Neutrophil (primary cell): ENCODE measurements around the gene RALGDS.

Experiments used
- H3K27ac ChIP-seq: fragments of 200-600 bp; sonication (generic); 2 replicates; pipeline ENCODE4 v1.5.1; 2016; ENCODE audit warnings: mild to moderate bottlenecking, moderate library complexity
- H3K27me3 ChIP-seq: fragments of 200-600 bp; sonication (generic); 2 replicates; pipeline ENCODE4 v1.6.0; 2016; ENCODE audit warnings: mild to moderate bottlenecking
- H3K36me3 ChIP-seq: fragments of 200-600 bp; sonication (generic); 2 replicates; pipeline ENCODE4 v1.5.1; 2017
- H3K4me1 ChIP-seq, 2 experiments: fragments of 200-600 bp in 1 of 2; sonication (generic) in 1 of 2; 1 replicate in 1 of 2; 2 replicates in 1 of 2; pipeline versions ENCODE4 v1.5.1 to v1.6.1; 2013 to 2016; ENCODE audit warnings: low read depth in 1 of 2, low read length in 1 of 2, mild to moderate bottlenecking in 1 of 2, moderate library complexity in 1 of 2; ENCODE audit not compliant: control insufficient read depth in 1 of 2, insufficient read depth in 1 of 2
- H3K4me3 ChIP-seq, 2 experiments: fragments of 200-600 bp in 1 of 2; sonication (generic) in 1 of 2; 1 replicate in 1 of 2; 2 replicates in 1 of 2; pipeline ENCODE4 v1.5.1; 2013 to 2016; ENCODE audit warnings: low read depth in 1 of 2, low read length in 1 of 2, mild to moderate bottlenecking in 1 of 2, moderate library complexity in 1 of 2
- H3K9me3 ChIP-seq: fragments of 200-600 bp; sonication (generic); 2 replicates; pipeline ENCODE4 v1.5.1; 2016
- TF ChIP-seq, protein P1 (sequence below): fragments of 200-600 bp; sonication (generic); IDR thresholded peaks from 2 replicates; pipeline ENCODE4 v1.5.1; 2016; ENCODE audit warnings: antibody characterized with exemption

The RALGDS gene

DNA sequence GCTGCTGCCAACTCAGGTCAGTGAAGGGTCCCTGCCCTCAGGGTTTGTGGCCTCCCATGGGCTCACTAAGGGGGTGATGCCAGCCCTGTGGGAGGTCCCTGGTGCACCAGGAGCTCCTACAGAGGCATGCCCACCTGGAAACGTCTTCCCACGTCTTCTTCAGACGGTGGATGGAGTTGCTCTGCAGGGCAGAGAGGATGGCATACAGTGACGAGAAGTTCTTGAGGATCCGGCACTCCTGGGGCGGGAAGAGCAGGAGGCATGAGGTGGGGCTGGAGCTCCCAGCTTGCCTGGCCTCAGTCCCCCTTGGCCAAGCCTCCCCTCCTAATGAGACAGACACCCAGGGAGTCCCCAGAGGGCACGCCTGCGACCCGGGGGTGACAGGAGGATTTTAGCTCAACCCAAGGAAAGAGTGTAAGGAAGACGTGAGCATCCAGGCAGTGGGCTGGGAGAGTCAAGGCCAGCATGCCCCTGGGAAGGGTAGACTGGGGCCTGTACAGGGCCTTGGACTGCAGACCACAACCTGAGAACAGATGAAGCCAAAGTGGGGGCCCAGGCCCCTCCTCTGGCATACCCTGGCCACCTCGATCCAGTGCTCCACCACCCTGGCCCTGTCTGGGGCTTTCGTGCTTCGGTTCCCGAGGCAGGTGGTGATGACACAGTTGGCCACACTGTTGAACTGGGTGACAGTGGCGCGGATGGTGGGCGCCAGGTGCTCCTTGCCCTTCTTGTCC lies 14.4 kb downstream of the RALGDS start:
- TF ChIP-seq, protein P1, sequence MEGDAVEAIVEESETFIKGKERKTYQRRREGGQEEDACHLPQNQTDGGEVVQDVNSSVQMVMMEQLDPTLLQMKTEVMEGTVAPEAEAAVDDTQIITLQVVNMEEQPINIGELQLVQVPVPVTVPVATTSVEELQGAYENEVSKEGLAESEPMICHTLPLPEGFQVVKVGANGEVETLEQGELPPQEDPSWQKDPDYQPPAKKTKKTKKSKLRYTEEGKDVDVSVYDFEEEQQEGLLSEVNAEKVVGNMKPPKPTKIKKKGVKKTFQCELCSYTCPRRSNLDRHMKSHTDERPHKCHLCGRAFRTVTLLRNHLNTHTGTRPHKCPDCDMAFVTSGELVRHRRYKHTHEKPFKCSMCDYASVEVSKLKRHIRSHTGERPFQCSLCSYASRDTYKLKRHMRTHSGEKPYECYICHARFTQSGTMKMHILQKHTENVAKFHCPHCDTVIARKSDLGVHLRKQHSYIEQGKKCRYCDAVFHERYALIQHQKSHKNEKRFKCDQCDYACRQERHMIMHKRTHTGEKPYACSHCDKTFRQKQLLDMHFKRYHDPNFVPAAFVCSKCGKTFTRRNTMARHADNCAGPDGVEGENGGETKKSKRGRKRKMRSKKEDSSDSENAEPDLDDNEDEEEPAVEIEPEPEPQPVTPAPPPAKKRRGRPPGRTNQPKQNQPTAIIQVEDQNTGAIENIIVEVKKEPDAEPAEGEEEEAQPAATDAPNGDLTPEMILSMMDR, result no peak
- no peak overlapping the region for H3K27ac ChIP-seq
- no peaks in the 10 kb centered on the region for H3K36me3 ChIP-seq
- no peak overlapping the region for H3K4me3 ChIP-seq
- H3K4me1 ChIP-seq, result peaks cover 2 to 5% of the 10 kb centered on the region in 2 experiments
- no peaks in the 10 kb centered on the region for H3K9me3 ChIP-seq
- H3K27me3 ChIP-seq, result peaks cover 19% of the 10 kb centered on the region

DNA sequence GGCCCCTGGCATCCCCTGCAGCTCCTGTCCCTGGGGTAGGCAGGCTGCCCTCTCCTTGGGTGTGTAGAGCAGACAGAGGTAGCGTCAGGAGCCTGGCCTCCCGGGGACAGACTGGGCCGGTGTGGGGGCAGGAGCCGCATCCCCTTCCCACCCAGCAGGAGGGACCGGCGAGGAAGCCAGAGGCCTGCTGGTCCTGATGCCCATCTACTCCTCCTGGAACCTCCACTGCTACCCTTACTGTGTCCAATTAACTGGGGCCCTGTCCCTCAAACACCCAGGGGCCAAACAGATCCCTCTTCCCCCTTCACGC lies 15.6 kb downstream of the RALGDS start:
- H3K9me3 ChIP-seq, result no peaks in the 10 kb centered on the region
- no peak overlapping the region for H3K27ac ChIP-seq
- H3K27me3 ChIP-seq, result peaks cover 6% of the 10 kb centered on the region
- H3K4me3 ChIP-seq, result no peak overlapping the region
- TF ChIP-seq, protein P1, result no peak
- H3K4me1 ChIP-seq, result no peaks in the 10 kb centered on the region
- peaks cover 3% of the 10 kb centered on the region for H3K36me3 ChIP-seq

DNA sequence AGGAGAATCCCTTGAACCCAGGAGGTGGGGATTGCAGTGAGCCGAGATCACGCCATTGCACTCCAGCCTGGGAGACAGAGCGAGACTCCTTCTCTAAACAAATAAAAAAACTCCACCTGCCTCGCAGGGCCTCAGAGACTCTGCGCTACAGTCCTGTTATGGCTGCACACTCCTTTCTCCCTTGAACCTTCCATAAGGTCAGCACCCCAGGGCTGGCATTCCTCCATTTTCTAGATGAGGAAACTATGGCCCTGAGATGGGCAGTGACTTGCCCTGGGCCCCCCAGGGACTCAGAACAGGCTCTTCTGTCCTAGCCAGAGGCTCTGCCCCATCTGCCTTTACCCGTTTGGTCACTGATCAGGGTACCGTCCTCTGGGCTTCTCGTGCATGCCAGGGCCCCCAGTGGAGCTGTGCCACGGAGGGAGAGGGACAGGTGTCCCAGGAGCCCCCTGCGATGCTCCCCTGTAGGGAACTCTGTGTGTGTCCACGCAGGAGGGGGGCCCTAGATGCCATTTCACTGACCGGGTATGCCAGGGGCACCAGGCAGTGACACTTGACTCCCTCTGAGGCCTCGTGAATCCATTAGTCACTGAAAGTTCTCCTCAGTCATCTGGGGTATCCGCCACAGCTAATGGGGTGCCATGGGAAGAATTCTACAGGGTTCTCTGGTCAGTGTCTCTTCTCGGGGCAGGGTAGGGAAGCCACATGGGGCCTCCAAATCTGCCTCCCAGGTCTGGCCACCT lies 16.2 kb downstream of the RALGDS start:
- H3K4me3 ChIP-seq, result no peak overlapping the region
- TF ChIP-seq, protein P1, result no peak
- no peak overlapping the region for H3K27ac ChIP-seq
- H3K36me3 ChIP-seq, result peaks cover 3% of the 10 kb centered on the region
- no peaks in the 10 kb centered on the region for H3K4me1 ChIP-seq
- H3K27me3 ChIP-seq, result peaks cover 1% of the 10 kb centered on the region
- no peaks in the 10 kb centered on the region for H3K9me3 ChIP-seq

DNA sequence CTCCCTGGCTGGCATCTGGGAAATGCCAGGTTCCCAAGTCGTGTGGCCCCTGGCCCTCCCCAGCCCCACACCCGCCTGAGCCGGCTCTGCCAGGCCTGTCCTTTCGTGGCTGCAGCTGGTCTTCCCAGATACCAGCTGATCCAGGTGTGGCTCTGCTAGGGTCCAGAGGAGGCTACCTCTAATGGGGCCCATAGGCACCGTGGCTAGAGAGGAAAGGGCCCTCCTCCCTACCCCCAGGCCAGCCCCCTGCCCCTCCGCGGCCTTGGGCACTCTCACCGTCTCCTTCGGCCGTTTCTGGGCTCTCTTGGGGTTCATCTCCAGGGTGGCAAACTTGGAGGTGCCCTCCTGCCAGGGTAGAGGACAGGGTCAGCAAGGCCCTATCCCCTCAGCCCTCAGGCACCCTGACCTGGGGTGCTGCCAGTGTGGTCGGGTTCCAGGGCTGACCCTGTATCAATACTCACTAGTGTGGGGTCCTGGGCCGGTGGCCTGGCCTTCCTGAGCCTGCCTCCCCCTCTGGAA lies 17.0 kb downstream of the RALGDS start:
- Histone ChIP-seq H3K4me3 (no peak overlapping the region), H3K27me3 (no peaks in the 10 kb centered on the region), H3K36me3 (peaks cover 3% of the 10 kb centered on the region), H3K27ac (no peak overlapping the region), H3K9me3 (no peaks in the 10 kb centered on the region), H3K4me1 (no peaks in the 10 kb centered on the region)
- TF ChIP-seq, protein P1, result no peak

DNA sequence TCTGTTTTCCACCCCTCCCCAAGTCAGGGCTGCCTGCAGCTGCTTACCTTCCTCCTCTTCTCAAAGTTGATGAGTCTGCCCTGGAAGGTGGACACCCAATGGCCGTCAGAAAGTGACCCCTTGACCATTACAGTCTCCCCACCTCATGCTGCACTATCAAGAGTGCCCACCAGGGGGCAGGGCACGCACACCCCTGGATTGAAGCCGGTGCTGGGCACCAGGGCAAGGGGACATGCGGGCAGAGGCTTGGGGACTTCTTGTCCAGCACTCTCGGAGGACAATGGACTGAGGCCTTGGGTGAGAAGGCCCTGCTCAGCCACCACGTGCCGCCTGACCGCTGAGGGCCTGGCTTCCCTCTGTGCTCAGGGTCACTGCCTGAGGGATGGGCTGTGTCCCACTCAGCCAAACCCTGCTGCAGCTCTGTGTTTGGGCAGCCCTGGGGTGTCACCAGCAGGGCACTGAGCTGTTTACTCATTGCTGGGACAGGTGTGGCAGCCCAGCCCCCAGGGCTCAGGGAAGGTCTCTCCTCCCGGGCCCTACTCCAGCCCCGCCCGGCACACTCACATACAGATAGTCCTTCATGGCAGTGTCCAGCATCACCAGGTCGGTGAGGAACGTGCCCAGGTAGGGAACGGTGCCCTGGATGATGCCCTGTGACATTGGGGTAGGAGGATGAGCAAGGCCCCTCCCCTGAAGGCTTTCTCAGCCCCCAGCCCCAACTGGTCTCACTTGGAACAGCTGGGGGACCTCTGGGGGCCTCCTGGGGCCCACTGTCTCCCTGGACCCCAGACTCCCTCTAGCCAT lies 17.7 kb downstream of the RALGDS start:
- Histone ChIP-seq H3K9me3 (no peaks in the 10 kb centered on the region), H3K36me3 (peaks cover 3% of the 10 kb centered on the region), H3K27me3 (no peaks in the 10 kb centered on the region), H3K4me1 (no peaks in the 10 kb centered on the region), H3K27ac (no peak overlapping the region), H3K4me3 (no peak overlapping the region)
- TF ChIP-seq, protein P1, result peak; percentile 97
